GM12878 (cell line): ENCODE data around the gene C1QTNF9. TPM values are rescaled to one million over a fixed set of nuclear protein-coding genes. Genes with fewer than 3 reads are reported as not detected.
A peak's percentile ranks its signal among the peaks of the same experiment; 100 is the strongest.

Source experiments
- ATF3 ChIP-seq: IDR thresholded peaks from 2 replicates; pipeline ENCODE4 v1.6.1; 2011; ENCODE audit warnings: low read depth, mild to moderate bottlenecking, low read length, moderate library complexity, borderline replicate concordance; ENCODE audit errors: extremely low read depth
- BRCA1 ChIP-seq: IDR thresholded peaks from 2 replicates; pipeline ENCODE4 v1.6.1; 2011; ENCODE audit warnings: low read depth, low read length, improper control_type of control experiment
- FOXM1 ChIP-seq: IDR thresholded peaks from 2 replicates; pipeline ENCODE4 v1.6.1; 2012; ENCODE audit warnings: low read depth, mild to moderate bottlenecking, inconsistent platforms, low read length, moderate library complexity
- GATAD2B ChIP-seq: fragments of 450-650 bp; conservative IDR thresholded peaks from 2 replicates; pipeline ENCODE4 v1.6.1; 2017; ENCODE audit warnings: low read depth, mild to moderate bottlenecking, moderate library complexity
- IKZF1 ChIP-seq: fragments of 450-650 bp; conservative IDR thresholded peaks from 2 replicates; pipeline ENCODE4 v1.6.1; 2017; ENCODE audit warnings: antibody characterized with exemption, mild to moderate bottlenecking
- KDM1A ChIP-seq: fragments of 200-600 bp; sonication (generic); IDR thresholded peaks from 2 replicates; pipeline ENCODE4 v1.6.1; 2016; ENCODE audit warnings: borderline replicate concordance
- LARP7 ChIP-seq: fragments of 450-650 bp; IDR thresholded peaks from 2 replicates; pipeline ENCODE4 v1.6.1; 2017; ENCODE audit warnings: mild to moderate bottlenecking
- MLLT1 ChIP-seq: fragments of 450-650 bp; IDR thresholded peaks from 2 replicates; pipeline ENCODE4 v1.6.1; 2016; ENCODE audit warnings: mild to moderate bottlenecking
- MTA2 ChIP-seq: fragments of 450-650 bp; IDR thresholded peaks from 2 replicates; pipeline ENCODE4 v1.6.1; 2016; ENCODE audit warnings: low read depth, mild to moderate bottlenecking, moderate library complexity
- MYC ChIP-seq: IDR thresholded peaks from 2 replicates; pipeline ENCODE4 v1.6.1; 2011; ENCODE audit warnings: mild to moderate bottlenecking, low read length, moderate library complexity, inconsistent platforms; ENCODE audit not compliant: insufficient read depth, insufficient replicate concordance, insufficient read length, severe bottlenecking
- NFIC ChIP-seq: IDR thresholded peaks from 2 replicates; pipeline ENCODE4 v1.6.1; 2012; ENCODE audit warnings: low read depth, mild to moderate bottlenecking, inconsistent platforms, low read length, moderate library complexity
- NRF1 ChIP-seq: conservative IDR thresholded peaks from 2 replicates; pipeline ENCODE4 v1.6.1; 2011; ENCODE audit warnings: mild to moderate bottlenecking, low read depth, low read length, improper control_type of control experiment
- POLR2AphosphoS5 ChIP-seq: IDR thresholded peaks from 2 replicates; pipeline ENCODE4 v1.6.1; 2011; ENCODE audit warnings: mild to moderate bottlenecking, low read length, inconsistent platforms
- SUPT20H ChIP-seq: IDR thresholded peaks from 2 replicates; pipeline ENCODE4 v1.6.1; 2011; ENCODE audit warnings: low read depth, mild to moderate bottlenecking, low read length, moderate library complexity, borderline replicate concordance; ENCODE audit not compliant: control insufficient read depth
- TARDBP ChIP-seq: IDR thresholded peaks from 2 replicates; pipeline ENCODE4 v1.6.1; 2016; ENCODE audit warnings: borderline replicate concordance
- TCF7 ChIP-seq: IDR thresholded peaks from 2 replicates; pipeline ENCODE4 v1.6.1; 2014; ENCODE audit warnings: antibody characterized with exemption, borderline replicate concordance
- USF1 ChIP-seq: IDR thresholded peaks from 2 replicates; pipeline ENCODE4 v1.6.1; 2011; ENCODE audit warnings: borderline replicate concordance, low read depth, mild to moderate bottlenecking, moderate library complexity, mixed read lengths, low read length; ENCODE audit not compliant: insufficient read depth; ENCODE audit errors: extremely low read length
- USF2 ChIP-seq: IDR thresholded peaks from 2 replicates; pipeline ENCODE4 v1.6.1; 2011; ENCODE audit warnings: low read depth, low read length, improper control_type of control experiment, borderline replicate concordance
- ZBED1 ChIP-seq: IDR thresholded peaks from 2 replicates; pipeline ENCODE4 v1.6.1; 2016; ENCODE audit warnings: borderline replicate concordance
- ZBTB33 ChIP-seq: fragments of 450-650 bp; IDR thresholded peaks from 2 replicates; pipeline ENCODE4 v1.6.1; 2017; ENCODE audit warnings: mild to moderate bottlenecking
- ZBTB40 ChIP-seq: fragments of 450-650 bp; IDR thresholded peaks from 2 replicates; pipeline ENCODE4 v1.6.1; 2016; ENCODE audit warnings: mild to moderate bottlenecking, moderate library complexity, borderline replicate concordance
- polyA plus RNA-seq, 11 experiments: library from polyadenylated mRNA; depleted of rRNA in 4 of 11; unstranded in 6 of 11; stranded (reverse) in 5 of 11; fragments of >200 nt; fragmentation: Nextera tagmentation in 4 of 11; fragmentation: Illumina TruSeq in 1 of 11; extraction: Ambion mirVana in 4 of 11; extraction: Trizol in 1 of 11; gene quantifications; 1 replicate in 1 of 11; 2 replicates in 10 of 11; pipeline versions ENCODE4 v1.2.1 to v1.2.3, GENCODE V29; 2011 to 2016; ENCODE audit warnings: inconsistent platforms in 2 of 11, missing spikeins in 2 of 11, low read depth in 1 of 11
- total RNA-seq, 4 experiments: library from RNA; depleted of rRNA in 3 of 4; stranded (reverse); fragments of >200 nt in 3 of 4; fragmentation: Illumina TruSeq in 1 of 4; extraction: Trizol in 1 of 4; gene quantifications; 2 replicates each; pipeline versions ENCODE4 v1.2.1 to v1.2.3, GENCODE V29; 2013 to 2021

The C1QTNF9 gene
- total and polyA plus RNA-seq, 10 of the 15 experiments (the other 5 are each of a cell fraction or from before 2014, with no cell fraction given) = not detected

GRCh38 chr13:24274452-24275021 is 34.8 kb upstream of the C1QTNF9 start (continued):
- TF ChIP-seq FOXM1 (peak; percentile 87), POLR2AphosphoS5 (0 out of 2 replicates have a peak, but pooled peaks have one; percentile 51), ZBTB40 (no peak), KDM1A (no peak), GATAD2B (peak; percentile 73), LARP7 (no peak), USF1 (no peak), SUPT20H (no peak), USF2 (no peak), TCF7 (no peak), ZBTB33 (no peak), TARDBP (no peak), MYC (no peak), MTA2 (peak; percentile 87), NFIC (peak; percentile 91), ZBED1 (no peak), ATF3 (no peak), NRF1 (no peak), BRCA1 (no peak), IKZF1 (peak; percentile 94), MLLT1 (peak; percentile 98)
